GM21447 (cell line): Measurements from ENCODE around the gene DNAAF9.
A peak's percentile ranks its signal among the peaks of the same experiment; 100 is the strongest.
"Not testable (repeated sequence)": the region's sequence is repeated elsewhere in the genome, so short reads cannot be mapped to it uniquely, and the experiment has no call there.

Source experiments
- ATAC-seq: cut with Tn5 transposase; IDR thresholded peaks from one replicate; pipeline ENCODE4 v1.9.1; 2021; ENCODE audit not compliant: unreplicated experiment

Gene DNAAF9

GRCh38 chr20:3407040-3407770 is at the start of gene DNAAF9:
Gene DNAAF9, minus strand, starts transcription at chr20:3407669. Its CDS starts 112 bp downstream, at chr20:3407557.
- no peak for ATAC-seq

- no peak for ATAC-seq
Measured at GRCh38 chr20:3456648-3457047, 49.2 kb upstream of the DNAAF9 start.

- ATAC-seq, result no peak
Measured at GRCh38 chr20:3454831-3455230, 47.4 kb upstream of the DNAAF9 start.

- no peak for ATAC-seq
Measured at GRCh38 chr20:3452690-3453089, 45.2 kb upstream of the DNAAF9 start.

GRCh38 chr20:3452136-3452535 is 44.7 kb upstream of the DNAAF9 start:
- ATAC-seq, result no peak

- no peak for ATAC-seq
Measured at GRCh38 chr20:3449319-3449718, 41.9 kb upstream of the DNAAF9 start.

- no peak for ATAC-seq
Measured at GRCh38 chr20:3447321-3447720, 39.9 kb upstream of the DNAAF9 start.

- no peak for ATAC-seq
Measured at GRCh38 chr20:3446779-3447178, 39.3 kb upstream of the DNAAF9 start.

- no peak for ATAC-seq
Measured at GRCh38 chr20:3436864-3437574, 29.6 kb upstream of the DNAAF9 start.

- ATAC-seq, result no peak
Measured at GRCh38 chr20:3434232-3434631, 26.8 kb upstream of the DNAAF9 start.

- no peak for ATAC-seq
Measured at GRCh38 chr20:3433744-3434143, 26.3 kb upstream of the DNAAF9 start.

GRCh38 chr20:3432844-3433243 is 25.4 kb upstream of the DNAAF9 start:
- no peak for ATAC-seq

- ATAC-seq, result no peak
Measured at GRCh38 chr20:3431109-3431508, 23.6 kb upstream of the DNAAF9 start.

- peak; percentile 93 for ATAC-seq
Measured at GRCh38 chr20:3430376-3431069, 23.1 kb upstream of the DNAAF9 start.

- ATAC-seq, result not testable (repeated sequence)
Measured at GRCh38 chr20:3426766-3427165, 19.3 kb upstream of the DNAAF9 start.

- no peak for ATAC-seq
Measured at GRCh38 chr20:3423126-3423525, 15.7 kb upstream of the DNAAF9 start.

GRCh38 chr20:3421985-3422384 is 14.5 kb upstream of the DNAAF9 start:
- ATAC-seq, result no peak

GRCh38 chr20:3420211-3420707 is 12.8 kb upstream of the DNAAF9 start:
- peak; percentile 99 for ATAC-seq

GRCh38 chr20:3418161-3418560 is 10.7 kb upstream of the DNAAF9 start:
- ATAC-seq, result not testable (repeated sequence)

- no peak for ATAC-seq
Measured at GRCh38 chr20:3414122-3414521, 6.7 kb upstream of the DNAAF9 start.

GRCh38 chr20:3413393-3413889 is 6.0 kb upstream of the DNAAF9 start:
- no peak for ATAC-seq
